ENCODE data around the gene GBE1.
"Not testable (repeated sequence)": the region's sequence is repeated elsewhere in the genome, so short reads cannot be mapped to it uniquely, and the experiment has no call there.

GBE1 gene

GRCh38 chr3:81752604-81753003 is 8.8 kb downstream of the GBE1 start:
- DNase-seq = no peak

- no peak for DNase-seq
Observed at GRCh38 chr3:81749265-81749664, 12.2 kb downstream of the GBE1 start.

GRCh38 chr3:81747280-81747679 is 14.2 kb downstream of the GBE1 start:
- DNase-seq = not testable (repeated sequence)

- DNase-seq = no peak
Observed at GRCh38 chr3:81744366-81744765, 17.1 kb downstream of the GBE1 start.

GRCh38 chr3:81743096-81744025 is 18.1 kb downstream of the GBE1 start:
- DNase-seq = no peak

- no peak for DNase-seq
Observed at GRCh38 chr3:81742581-81742980, 18.9 kb downstream of the GBE1 start.

GRCh38 chr3:81741216-81741615 is 20.2 kb downstream of the GBE1 start:
- DNase-seq = no peak

- no peak for DNase-seq
Observed at GRCh38 chr3:81740731-81741130, 20.7 kb downstream of the GBE1 start.

- DNase-seq = no peak
Observed at GRCh38 chr3:81735334-81735733, 26.1 kb downstream of the GBE1 start.

- no peak for DNase-seq
Observed at GRCh38 chr3:81734742-81735141, 26.7 kb downstream of the GBE1 start.

- no peak for DNase-seq
Observed at GRCh38 chr3:81732642-81733041, 28.8 kb downstream of the GBE1 start.

- DNase-seq = no peak
Observed at GRCh38 chr3:81728766-81729544, 32.5 kb downstream of the GBE1 start.

- DNase-seq = no peak
Observed at GRCh38 chr3:81726735-81727134, 34.7 kb downstream of the GBE1 start.

- no peak for DNase-seq
Observed at GRCh38 chr3:81726132-81726531, 35.3 kb downstream of the GBE1 start.

GRCh38 chr3:81723732-81724313 is 37.6 kb downstream of the GBE1 start:
- no peak for DNase-seq

GRCh38 chr3:81718311-81718710 is 43.1 kb downstream of the GBE1 start:
- DNase-seq = no peak

GRCh38 chr3:81716870-81717509 is 44.5 kb downstream of the GBE1 start:
- DNase-seq = no peak

GRCh38 chr3:81713031-81713430 is 48.4 kb downstream of the GBE1 start:
- DNase-seq = no peak

- no peak for DNase-seq
Observed at GRCh38 chr3:81709606-81710005, 51.8 kb downstream of the GBE1 start.

GRCh38 chr3:81707996-81708395 is 53.4 kb downstream of the GBE1 start:
- no peak for DNase-seq

- DNase-seq = no peak
Observed at GRCh38 chr3:81702126-81702525, 59.3 kb downstream of the GBE1 start.

- no peak for DNase-seq
Observed at GRCh38 chr3:81699536-81700320, 61.7 kb downstream of the GBE1 start.

All from activated CD4-positive, alpha-beta T cell treated with anti-CD3 and anti-CD28 coated beads, Interleukin-2, amount 50 U/mL, for 4 hours (primary cell).